K562 (cell line): ENCODE measurements around the gene SNX27. TPM values are rescaled to one million over a fixed set of nuclear protein-coding genes. Genes with fewer than 3 reads are reported as not detected.

Source experiments
- CUX1 ChIP-seq: fragments of 200-800 bp; sonication (Bioruptor generic); IDR thresholded peaks from 2 replicates; pipeline ENCODE4 v1.6.1; 2016; ENCODE audit warnings: missing genetic modification characterization, missing compliant biosample characterization
- L3MBTL2 ChIP-seq: fragments of 450-650 bp; IDR thresholded peaks from 2 replicates; pipeline ENCODE4 v1.6.1; 2016; ENCODE audit warnings: mild to moderate bottlenecking, moderate library complexity
- SMARCA5 ChIP-seq: fragments of 450-650 bp; IDR thresholded peaks from 2 replicates; pipeline ENCODE4 v1.6.1; 2016
- SMARCB1 ChIP-seq: IDR thresholded peaks from 2 replicates; pipeline ENCODE4 v1.6.1; 2011; ENCODE audit warnings: improper control_type of control experiment, low read depth; ENCODE audit not compliant: insufficient read length
- polyA plus RNA-seq, 8 experiments: library from polyadenylated mRNA; depleted of rRNA in 4 of 8; stranded (reverse) in 5 of 8; unstranded in 3 of 8; fragments of >200 nt; fragmentation: Nextera tagmentation in 2 of 8; fragmentation: Illumina TruSeq in 1 of 8; extraction: Ambion mirVana in 2 of 8; extraction: Trizol in 1 of 8; gene quantifications; 2 replicates each; pipeline versions ENCODE4 v1.2.1 to v1.2.3, GENCODE V29; 2011 to 2014; ENCODE audit warnings: inconsistent platforms in 1 of 8, missing spikeins in 1 of 8
- total RNA-seq, 7 experiments: library from RNA; depleted of rRNA in 6 of 7; stranded (reverse); fragments of >200 nt in 6 of 7; fragmentation: Illumina TruSeq in 2 of 7; extraction: Trizol in 2 of 7; gene quantifications; 2 replicates each; pipeline versions ENCODE4 v1.2.1 to v1.2.3, GENCODE V29; 2011 to 2021; ENCODE audit warnings: low replicate concordance in 1 of 7

The SNX27 gene
- total and polyA plus RNA-seq, 9 of the 15 experiments (the other 6 are each of a cell fraction or from before 2014, with no cell fraction given), result 4.5 to 18.7 (median 10.1) TPM

DNA sequence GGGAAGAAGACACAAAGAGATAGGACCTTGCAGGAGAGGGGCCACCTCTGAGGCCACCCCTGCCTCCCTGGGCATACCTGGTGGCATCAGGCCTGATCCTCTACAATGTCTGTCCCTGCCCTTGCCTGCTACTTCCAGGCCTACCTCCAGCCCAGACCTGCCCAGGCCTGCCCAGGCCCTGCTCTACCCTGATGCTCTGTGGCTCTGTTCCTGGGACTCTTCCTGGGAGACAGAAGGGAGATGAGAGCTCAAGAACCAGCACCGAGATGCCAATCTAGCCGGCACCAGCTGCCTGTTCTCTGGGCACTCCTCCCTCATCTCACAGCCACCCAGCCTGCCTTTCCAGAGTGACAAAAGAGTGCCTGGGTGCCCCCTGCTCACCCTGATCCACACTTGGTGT, 102.0 kb downstream of the SNX27 start (continued):
- no peak for TF ChIP-seq CUX1 (CRISPR knock-in tag)
- TF ChIP-seq L3MBTL2, result no peak
- TF ChIP-seq SMARCB1, result no peak
- no peak for TF ChIP-seq SMARCA5
